Activated CD8-positive, alpha-beta memory T cell treated with anti-CD3 and anti-CD28 coated beads, Interleukin-2, amount 50 U/mL, for 4 hours (primary cell): ENCODE results near the gene ZDHHC21.
"Not testable (repeated sequence)": the region's sequence is repeated elsewhere in the genome, so short reads cannot be mapped to it uniquely, and the experiment has no call there.

ENCODE experiments used
- DNase-seq: peaks from one replicate; pipeline ENCODE4 v3.0.0-alpha.2; 2020

ZDHHC21 gene

GRCh38 chr9:14678776-14679175 is 14.5 kb downstream of the ZDHHC21 start:
- no peak for DNase-seq

- no peak for DNase-seq
Measured at GRCh38 chr9:14677872-14678271, 15.4 kb downstream of the ZDHHC21 start.

GRCh38 chr9:14677396-14677795 is 15.8 kb downstream of the ZDHHC21 start:
- DNase-seq: no peak

GRCh38 chr9:14674630-14675029 is 18.6 kb downstream of the ZDHHC21 start:
- no peak for DNase-seq

- no peak for DNase-seq
Measured at GRCh38 chr9:14671377-14671776, 21.9 kb downstream of the ZDHHC21 start.

- DNase-seq: no peak
Measured at GRCh38 chr9:14670718-14671117, 22.5 kb downstream of the ZDHHC21 start.

- DNase-seq: not testable (repeated sequence)
Measured at GRCh38 chr9:14664022-14664421, 29.2 kb downstream of the ZDHHC21 start.

- DNase-seq: no peak
Measured at GRCh38 chr9:14662060-14662453, 31.2 kb downstream of the ZDHHC21 start.

GRCh38 chr9:14661421-14662059 is 31.7 kb downstream of the ZDHHC21 start:
- DNase-seq: no peak

GRCh38 chr9:14660721-14661120 is 32.5 kb downstream of the ZDHHC21 start:
- DNase-seq: no peak

- no peak for DNase-seq
Measured at GRCh38 chr9:14654932-14655331, 38.3 kb downstream of the ZDHHC21 start.

GRCh38 chr9:14653511-14653910 is 39.7 kb downstream of the ZDHHC21 start:
- DNase-seq: no peak

- no peak for DNase-seq
Measured at GRCh38 chr9:14652729-14653377, 40.4 kb downstream of the ZDHHC21 start.

GRCh38 chr9:14650596-14650995 is 42.6 kb downstream of the ZDHHC21 start:
- DNase-seq: no peak

GRCh38 chr9:14645648-14646047 is 47.6 kb downstream of the ZDHHC21 start:
- DNase-seq: no peak

GRCh38 chr9:14640967-14641366 is 52.3 kb downstream of the ZDHHC21 start:
- DNase-seq: no peak

GRCh38 chr9:14640294-14640693 is 52.9 kb downstream of the ZDHHC21 start:
- no peak for DNase-seq

GRCh38 chr9:14633906-14634565 is 59.2 kb downstream of the ZDHHC21 start:
- DNase-seq: no peak

- no peak for DNase-seq
Measured at GRCh38 chr9:14633148-14633547, 60.1 kb downstream of the ZDHHC21 start.

- no peak for DNase-seq
Measured at GRCh38 chr9:14627513-14627912, 65.7 kb downstream of the ZDHHC21 start.

- DNase-seq: no peak
Measured at GRCh38 chr9:14618836-14619420, 74.3 kb downstream of the ZDHHC21 start.

GRCh38 chr9:14616188-14616982 is 76.8 kb downstream of the ZDHHC21 start:
- no peak for DNase-seq

GRCh38 chr9:14608540-14608939 is 84.7 kb downstream of the ZDHHC21 start:
- no peak for DNase-seq
